ENCODE results near the gene PRKN. TPM values are rescaled to one million over a fixed set of nuclear protein-coding genes. Genes with fewer than 3 reads are reported as not detected.

Gene PRKN
- total RNA-seq, 1 donor from 2014 or later, result 7.0 TPM

- no peaks in the 10 kb centered on the region for H3K4me1 Mint-ChIP-seq (ENCODE audit: low read depth, unreplicated experiment)
- no peak for TF ChIP-seq CTCF (IDR thresholded peaks at IDR 0.05; ENCODE audit: partially characterized antibody, unreplicated experiment)
- peaks cover 4% of the 10 kb centered on the region for H3K27me3 Mint-ChIP-seq (ENCODE audit: unreplicated experiment)
- H3K27ac Mint-ChIP-seq (ENCODE audit: unreplicated experiment), result no peak overlapping the region
- no peaks in the 10 kb centered on the region for H3K36me3 Mint-ChIP-seq (ENCODE audit: unreplicated experiment)
- H3K4me3 Mint-ChIP-seq (ENCODE audit: unreplicated experiment), result no peak overlapping the region
- no peak for DNase-seq
- H3K9me3 Mint-ChIP-seq (ENCODE audit: unreplicated experiment), result no peaks in the 10 kb centered on the region
Measured at GRCh38 chr6:161803131-161803530, 924.4 kb downstream of the PRKN start.

- Mint-ChIP-seq H3K27me3 (ENCODE audit: unreplicated experiment) (peaks cover 4% of the 10 kb centered on the region), H3K36me3 (ENCODE audit: unreplicated experiment) (no peaks in the 10 kb centered on the region), H3K9me3 (ENCODE audit: unreplicated experiment) (no peaks in the 10 kb centered on the region), H3K27ac (ENCODE audit: unreplicated experiment) (no peak overlapping the region), H3K4me1 (ENCODE audit: low read depth, unreplicated experiment) (no peaks in the 10 kb centered on the region), H3K4me3 (ENCODE audit: unreplicated experiment) (no peak overlapping the region)
- TF ChIP-seq CTCF (IDR thresholded peaks at IDR 0.05; ENCODE audit: partially characterized antibody, unreplicated experiment), result no peak
- no peak for DNase-seq
Measured at GRCh38 chr6:161802231-161802630, 925.3 kb downstream of the PRKN start.

- Mint-ChIP-seq H3K4me1 (ENCODE audit: low read depth, unreplicated experiment) (no peaks in the 10 kb centered on the region), H3K4me3 (ENCODE audit: unreplicated experiment) (no peak overlapping the region), H3K9me3 (ENCODE audit: unreplicated experiment) (no peaks in the 10 kb centered on the region), H3K27ac (ENCODE audit: unreplicated experiment) (no peak overlapping the region), H3K36me3 (ENCODE audit: unreplicated experiment) (no peaks in the 10 kb centered on the region), H3K27me3 (ENCODE audit: unreplicated experiment) (peaks cover 4% of the 10 kb centered on the region)
- no peak for TF ChIP-seq CTCF (IDR thresholded peaks at IDR 0.05; ENCODE audit: partially characterized antibody, unreplicated experiment)
- no peak for DNase-seq
Measured at GRCh38 chr6:161798844-161799394, 928.6 kb downstream of the PRKN start.

GRCh38 chr6:161796681-161797080 lies 930.9 kb downstream of the PRKN start:
- no peaks in the 10 kb centered on the region for H3K27me3 Mint-ChIP-seq (ENCODE audit: unreplicated experiment)
- no peak for TF ChIP-seq CTCF (IDR thresholded peaks at IDR 0.05; ENCODE audit: partially characterized antibody, unreplicated experiment)
- H3K4me3 Mint-ChIP-seq (ENCODE audit: unreplicated experiment), result no peak overlapping the region
- H3K36me3 Mint-ChIP-seq (ENCODE audit: unreplicated experiment), result no peaks in the 10 kb centered on the region
- no peaks in the 10 kb centered on the region for H3K4me1 Mint-ChIP-seq (ENCODE audit: low read depth, unreplicated experiment)
- DNase-seq, result no peak
- H3K9me3 Mint-ChIP-seq (ENCODE audit: unreplicated experiment), result no peaks in the 10 kb centered on the region
- H3K27ac Mint-ChIP-seq (ENCODE audit: unreplicated experiment), result no peak overlapping the region

- Mint-ChIP-seq H3K27me3 (ENCODE audit: unreplicated experiment) (peaks cover 2% of the 10 kb centered on the region), H3K4me1 (ENCODE audit: low read depth, unreplicated experiment) (no peaks in the 10 kb centered on the region), H3K27ac (ENCODE audit: unreplicated experiment) (no peak overlapping the region), H3K4me3 (ENCODE audit: unreplicated experiment) (no peak overlapping the region), H3K36me3 (ENCODE audit: unreplicated experiment) (no peaks in the 10 kb centered on the region), H3K9me3 (ENCODE audit: unreplicated experiment) (no peaks in the 10 kb centered on the region)
- no peak for TF ChIP-seq CTCF (IDR thresholded peaks at IDR 0.05; ENCODE audit: partially characterized antibody, unreplicated experiment)
- DNase-seq, result no peak
Measured at GRCh38 chr6:161792851-161793493, 934.6 kb downstream of the PRKN start.
